Measurements from ENCODE around the gene FNTB. TPM values are rescaled to one million over a fixed set of nuclear protein-coding genes. Genes with fewer than 3 reads are reported as not detected.

The FNTB gene
- total RNA-seq, 1 experiment from 2014 or later: 20.7 TPM

GRCh38 chr14:65045006-65045405, 58.3 kb downstream of the FNTB start:
- Histone ChIP-seq H2AFZ (ENCODE audit: low read length) (no peak overlapping the region), H3K4me1 (ENCODE audit: insufficient read depth, low read length) (no peaks in the 10 kb centered on the region), H3K9me3 (ENCODE audit: control insufficient read depth, low read depth, low read length) (no peaks in the 10 kb centered on the region), H3K23me2 (ENCODE audit: insufficient read length, low read depth, low read length, poor library complexity, severe bottlenecking) (no peaks in the 10 kb centered on the region), H3K79me1 (ENCODE audit: insufficient read depth, low read depth, low read length, poor library complexity, severe bottlenecking) (no peaks in the 10 kb centered on the region), H2BK5ac (ENCODE audit: insufficient read length, low read length) (no peak overlapping the region), H3K4me2 (ENCODE audit: insufficient read depth, insufficient read length, low read length) (no peak overlapping the region), H4K91ac (ENCODE audit: insufficient read length, low read depth, low read length) (no peak overlapping the region), H2BK15ac (ENCODE audit: low read depth, low read length) (no peak overlapping the region), H4K20me1 (ENCODE audit: control insufficient read depth, insufficient read depth, insufficient read length) (no peaks in the 10 kb centered on the region), H3K23ac (ENCODE audit: insufficient read length, low read depth, low read length) (no peak overlapping the region), H3T11ph (ENCODE audit: low read length) (no peak overlapping the region), H3K56ac (ENCODE audit: insufficient read length, low read depth, low read length) (no peak overlapping the region), H4K8ac (replicated peaks; ENCODE audit: insufficient read length, low read depth, low read length) (no peak overlapping the region), H2BK12ac (ENCODE audit: insufficient read length, low read depth, low read length) (no peak overlapping the region), H3K18ac (ENCODE audit: insufficient read length, low read depth, low read length) (no peak overlapping the region), H2BK120ac (ENCODE audit: low read depth, low read length, poor library complexity, severe bottlenecking) (no peak overlapping the region), H3K14ac (ENCODE audit: insufficient read depth, low read length) (no peak overlapping the region), H3K79me2 (ENCODE audit: insufficient read depth, low read length) (no peaks in the 10 kb centered on the region), H3K27me3 (ENCODE audit: insufficient read depth, low read length) (no peaks in the 10 kb centered on the region), H3K27ac (ENCODE audit: insufficient read length, low read depth, low read length) (no peak overlapping the region), H3K9ac (ENCODE audit: extremely low read depth, insufficient read length, low read length) (no peak overlapping the region), H2AK5ac (ENCODE audit: insufficient read length, low read length) (no peak overlapping the region), H2BK20ac (ENCODE audit: low read depth, low read length, poor library complexity, severe bottlenecking) (no peak overlapping the region), H3K4ac (ENCODE audit: low read depth, low read length) (no peak overlapping the region), H4K5ac (ENCODE audit: insufficient read length, low read depth, low read length) (no peak overlapping the region)
- Mint-ChIP-seq H3K9me3 (no peaks in the 10 kb centered on the region), H3K27ac (no peak overlapping the region), H3K4me1 (peaks cover 7 to 8% of the 10 kb centered on the region in 2 experiments), H3K36me3 (ENCODE audit: insufficient read depth in 1 of 3, low read depth in 3 of 3) (peaks cover 5 to 40% (median 35%) of the 10 kb centered on the region in 3 experiments; a peak in 6 of 7 replicates), H3K4me3 (no peak overlapping the region), H3K27me3 (ENCODE audit: low read depth) (no peaks in the 10 kb centered on the region)
- TF ChIP-seq CTCF (conservative IDR thresholded peaks at IDR 0.05): no peak
- WGBS (ENCODE audit: extremely low coverage, insufficient read length, low lambda C conversion rate): no CpG with 5 or more reads among the region's 5 CpGs
- DNase-seq: no peak

All from H9 (cell line).